Measurements from ENCODE around the gene LRRN2. TPM values are rescaled to one million over a fixed set of nuclear protein-coding genes. Genes with fewer than 3 reads are reported as not detected.

Gene LRRN2
- total RNA-seq, 1 experiment from 2014 or later: 2.0 TPM

GRCh38 chr1:204706838-204707509 lies 21.4 kb upstream of the LRRN2 start:
- POLR2A ChIA-PET: no interaction called here
- Histone ChIP-seq H3K4me3 (ENCODE audit: low read depth in 2 of 2, low read length in 2 of 2) (no peak overlapping the region), H3K9me3 (ENCODE audit: control insufficient read depth, insufficient read depth, low read depth, low read length) (no peaks in the 10 kb centered on the region), H3K27ac (ENCODE audit: low read length) (no peak overlapping the region), H3K4me1 (ENCODE audit: control insufficient read depth, insufficient read depth, low read length) (no peaks in the 10 kb centered on the region; the same call in 1 of the 2 replicates), H3K36me3 (ENCODE audit: control insufficient read depth, insufficient read depth, low read length) (no peaks in the 10 kb centered on the region), H3K27me3 (ENCODE audit: control insufficient read depth, insufficient read depth, low read length) (no peaks in the 10 kb centered on the region)
- DNase-seq (ENCODE audit: low read depth, low spot score) (no peak), ATAC-seq (no peak)
- TF ChIP-seq REST (IDR thresholded peaks at IDR 0.05; ENCODE audit: insufficient read depth in 1 of 2, low read depth in 2 of 2, low read length in 1 of 2) (no peak), TCF7L2 (IDR thresholded peaks at IDR 0.05; ENCODE audit: low read depth, low read length) (no peak), CTCF (IDR thresholded peaks at IDR 0.05) (no peak), SIN3A (IDR thresholded peaks at IDR 0.05; ENCODE audit: borderline replicate concordance, insufficient read depth, low read depth, low read length) (no peak), POLR2AphosphoS5 (IDR thresholded peaks at IDR 0.05; ENCODE audit: low read depth, low read length) (no peak)
- in situ Hi-C loops (cut with HindIII; ENCODE audit: low pct_unique_long_range_greater_than_20kb, low sequenced_read_pairs): no loop called here
- CTCF ChIA-PET: interaction anchor here (0.7 kb wide), 1 partner anchor 89 kb away, joined by 4 read pairs; no protein-coding TSS in a partner anchor
- intact Hi-C loops (cut with micrococcal nuclease; ENCODE audit: unreplicated experiment): no loop called here
- no TSS peak for BruUV-seq (replicated peaks)

- DNase-seq (ENCODE audit: low read depth, low spot score) (no peak), ATAC-seq (no peak)
- CTCF ChIA-PET: no interaction called here
- TF ChIP-seq POLR2AphosphoS5 (IDR thresholded peaks at IDR 0.05; ENCODE audit: low read depth, low read length) (no peak), SIN3A (IDR thresholded peaks at IDR 0.05; ENCODE audit: borderline replicate concordance, insufficient read depth, low read depth, low read length) (no peak), TCF7L2 (IDR thresholded peaks at IDR 0.05; ENCODE audit: low read depth, low read length) (no peak), CTCF (IDR thresholded peaks at IDR 0.05) (no peak), REST (IDR thresholded peaks at IDR 0.05; ENCODE audit: insufficient read depth in 1 of 2, low read depth in 2 of 2, low read length in 1 of 2) (no peak)
- H3K9me3 ChIP-seq (ENCODE audit: control insufficient read depth, insufficient read depth, low read depth, low read length): no peaks in the 10 kb centered on the region
- in situ Hi-C loops (cut with HindIII; ENCODE audit: low pct_unique_long_range_greater_than_20kb, low sequenced_read_pairs) (no loop called here), intact Hi-C loops (cut with micrococcal nuclease; ENCODE audit: unreplicated experiment) (no loop called here)
- no peaks in the 10 kb centered on the region for H3K36me3 ChIP-seq (ENCODE audit: control insufficient read depth, insufficient read depth, low read length)
- no peak overlapping the region for H3K27ac ChIP-seq (ENCODE audit: low read length)
- no TSS peak for BruUV-seq (replicated peaks)
- POLR2A ChIA-PET: no interaction called here
- 0 out of 2 replicates have a peak, but pooled peaks cover 2% of the 10 kb centered on the region for H3K27me3 ChIP-seq (ENCODE audit: control insufficient read depth, insufficient read depth, low read length)
- H3K4me1 ChIP-seq (ENCODE audit: control insufficient read depth, insufficient read depth, low read length): no peaks in the 10 kb centered on the region; the same call in 1 of the 2 replicates
- no peak overlapping the region for H3K4me3 ChIP-seq (ENCODE audit: low read depth in 2 of 2, low read length in 2 of 2)
Measured at GRCh38 chr1:204705888-204706837, 20.6 kb upstream of the LRRN2 start.
